Adipocyte (in vitro differentiated cells): ENCODE results near the gene ANKMY2.
"Not testable (repeated sequence)": the region's sequence is repeated elsewhere in the genome, so short reads cannot be mapped to it uniquely, and the experiment has no call there.

ENCODE experiments used
- DNase-seq: peaks from one replicate; pipeline ENCODE4 v3.0.0-alpha.2; 2015; ENCODE audit warnings: low read depth
- H3K27me3 ChIP-seq: replicated peaks from 2 replicates; pipeline ENCODE4 v1.7.0; 2013; ENCODE audit warnings: mild to moderate bottlenecking, low read length, moderate library complexity; ENCODE audit not compliant: control insufficient read depth, insufficient read depth
- H3K36me3 ChIP-seq: 2 replicates; pipeline ENCODE4 v1.7.0; 2013; ENCODE audit warnings: low read length, mild to moderate bottlenecking, moderate library complexity; ENCODE audit not compliant: control insufficient read depth, insufficient read depth, severe bottlenecking
- H3K4me1 ChIP-seq: 2 replicates; pipeline ENCODE4 v1.7.0; 2013; ENCODE audit warnings: mild to moderate bottlenecking, low read length, moderate library complexity; ENCODE audit not compliant: control insufficient read depth, insufficient read depth
- H3K4me3 ChIP-seq: 2 replicates; pipeline ENCODE4 v1.7.0; 2013; ENCODE audit warnings: mild to moderate bottlenecking, low read length, moderate library complexity
- H3K9ac ChIP-seq: 2 replicates; pipeline ENCODE4 v1.7.0; 2013; ENCODE audit warnings: mild to moderate bottlenecking, low read length, moderate library complexity
- H3K9me3 ChIP-seq: 2 replicates; pipeline ENCODE4 v1.7.0; 2013; ENCODE audit warnings: mild to moderate bottlenecking, low read length, moderate library complexity; ENCODE audit not compliant: control insufficient read depth

Gene ANKMY2

GRCh38 chr7:16616542-16616941 is 29.0 kb downstream of the ANKMY2 start:
- peaks cover 60% of the 10 kb centered on the region for H3K36me3 ChIP-seq
- DNase-seq, result no peak
- H3K4me1 ChIP-seq, result peaks cover 6% of the 10 kb centered on the region
- no peaks in the 10 kb centered on the region for H3K27me3 ChIP-seq
- H3K4me3 ChIP-seq, result no peak overlapping the region
- peaks cover 7% of the 10 kb centered on the region for H3K9me3 ChIP-seq
- H3K9ac ChIP-seq, result no peak overlapping the region

GRCh38 chr7:16616122-16616521 is 29.4 kb downstream of the ANKMY2 start:
- Histone ChIP-seq H3K27me3 (no peaks in the 10 kb centered on the region), H3K9ac (no peak overlapping the region), H3K4me1 (peaks cover 6% of the 10 kb centered on the region), H3K9me3 (peaks cover 7% of the 10 kb centered on the region), H3K4me3 (no peak overlapping the region), H3K36me3 (peaks cover 60% of the 10 kb centered on the region)
- DNase-seq, result no peak

- DNase-seq, result no peak
- H3K4me1 ChIP-seq, result peaks cover 6% of the 10 kb centered on the region
- H3K27me3 ChIP-seq, result no peaks in the 10 kb centered on the region
- peaks cover 6% of the 10 kb centered on the region for H3K9me3 ChIP-seq
- H3K4me3 ChIP-seq, result no peak overlapping the region
- H3K9ac ChIP-seq, result no peak overlapping the region
- peaks cover 60% of the 10 kb centered on the region for H3K36me3 ChIP-seq
Measured at GRCh38 chr7:16615228-16615627, 30.3 kb downstream of the ANKMY2 start.

GRCh38 chr7:16611711-16612110 is 33.8 kb downstream of the ANKMY2 start:
- no peak overlapping the region for H3K4me3 ChIP-seq
- H3K27me3 ChIP-seq, result no peaks in the 10 kb centered on the region
- no peak for DNase-seq
- H3K4me1 ChIP-seq, result peaks cover 6% of the 10 kb centered on the region
- H3K36me3 ChIP-seq, result peaks cover 63% of the 10 kb centered on the region
- no peaks in the 10 kb centered on the region for H3K9me3 ChIP-seq
- H3K9ac ChIP-seq, result no peak overlapping the region

GRCh38 chr7:16609842-16610450 is 35.6 kb downstream of the ANKMY2 start:
- H3K27me3 ChIP-seq, result no peaks in the 10 kb centered on the region
- H3K9me3 ChIP-seq, result no peaks in the 10 kb centered on the region
- no peak for DNase-seq
- peaks cover 6% of the 10 kb centered on the region for H3K4me1 ChIP-seq
- no peak overlapping the region for H3K9ac ChIP-seq
- H3K4me3 ChIP-seq, result no peak overlapping the region
- H3K36me3 ChIP-seq, result peaks cover 51% of the 10 kb centered on the region

- no peaks in the 10 kb centered on the region for H3K27me3 ChIP-seq
- H3K4me3 ChIP-seq, result no peak overlapping the region
- no peaks in the 10 kb centered on the region for H3K4me1 ChIP-seq
- no peak overlapping the region for H3K9ac ChIP-seq
- H3K9me3 ChIP-seq, result no peaks in the 10 kb centered on the region
- DNase-seq, result no peak
- H3K36me3 ChIP-seq, result peaks cover 67% of the 10 kb centered on the region
Measured at GRCh38 chr7:16606704-16607103, 38.9 kb downstream of the ANKMY2 start.

GRCh38 chr7:16604054-16604453 is 41.5 kb downstream of the ANKMY2 start:
- no peak overlapping the region for H3K9ac ChIP-seq
- peaks cover 63% of the 10 kb centered on the region for H3K36me3 ChIP-seq

GRCh38 chr7:16603633-16604032 is 41.9 kb downstream of the ANKMY2 start:
- H3K4me3 ChIP-seq, result no peak overlapping the region
- no peaks in the 10 kb centered on the region for H3K9me3 ChIP-seq
- DNase-seq, result no peak
- no peaks in the 10 kb centered on the region for H3K4me1 ChIP-seq
- H3K36me3 ChIP-seq, result peaks cover 60% of the 10 kb centered on the region
- no peaks in the 10 kb centered on the region for H3K27me3 ChIP-seq
- H3K9ac ChIP-seq, result no peak overlapping the region

More at GRCh38 chr7:16604054-16604453, 41.5 kb downstream of the ANKMY2 start:
- Histone ChIP-seq H3K4me1 (no peaks in the 10 kb centered on the region), H3K4me3 (no peak overlapping the region), H3K9me3 (no peaks in the 10 kb centered on the region), H3K27me3 (no peaks in the 10 kb centered on the region)
- no peak for DNase-seq

- peaks cover 55% of the 10 kb centered on the region for H3K36me3 ChIP-seq
- no peaks in the 10 kb centered on the region for H3K27me3 ChIP-seq
- H3K4me3 ChIP-seq, result no peak overlapping the region
- DNase-seq, result no peak
- H3K9ac ChIP-seq, result no peak overlapping the region
- H3K9me3 ChIP-seq, result no peaks in the 10 kb centered on the region
- no peaks in the 10 kb centered on the region for H3K4me1 ChIP-seq
Measured at GRCh38 chr7:16599860-16600259, 45.7 kb downstream of the ANKMY2 start.

GRCh38 chr7:16598015-16598414 is 47.5 kb downstream of the ANKMY2 start:
- DNase-seq, result no peak
- Histone ChIP-seq H3K4me3 (no peak overlapping the region), H3K9ac (no peak overlapping the region), H3K36me3 (peaks cover 41% of the 10 kb centered on the region), H3K27me3 (no peaks in the 10 kb centered on the region), H3K4me1 (no peaks in the 10 kb centered on the region), H3K9me3 (no peaks in the 10 kb centered on the region)

GRCh38 chr7:16595596-16595995 is 50.0 kb downstream of the ANKMY2 start:
- H3K9ac ChIP-seq, H3K4me3 ChIP-seq, DNase-seq: not testable (repeated sequence)

GRCh38 chr7:16594676-16595075 is 50.9 kb downstream of the ANKMY2 start:
- H3K4me3 ChIP-seq, result no peak overlapping the region
- no peaks in the 10 kb centered on the region for H3K27me3 ChIP-seq
- no peak overlapping the region for H3K9ac ChIP-seq
- no peaks in the 10 kb centered on the region for H3K9me3 ChIP-seq
- peaks cover 8% of the 10 kb centered on the region for H3K36me3 ChIP-seq
- peak; percentile 8 for DNase-seq
- H3K4me1 ChIP-seq, result no peaks in the 10 kb centered on the region

More at GRCh38 chr7:16595596-16595995, 50.0 kb downstream of the ANKMY2 start:
- not testable (repeated sequence) for H3K27me3 ChIP-seq, H3K9me3 ChIP-seq, H3K4me1 ChIP-seq
- H3K36me3 ChIP-seq, result peaks cover 18% of the 10 kb centered on the region
